ENCODE data around the gene EIF4B. TPM values are rescaled to one million over a fixed set of nuclear protein-coding genes. Genes with fewer than 3 reads are reported as not detected.
A peak's percentile ranks its signal among the peaks of the same experiment; 100 is the strongest.
"Not testable (repeated sequence)": the region's sequence is repeated elsewhere in the genome, so short reads cannot be mapped to it uniquely, and the experiment has no call there.

Gene EIF4B
- total and polyA plus RNA-seq, 8 donors: 72.8 to 522 (median 418) TPM

DNA sequence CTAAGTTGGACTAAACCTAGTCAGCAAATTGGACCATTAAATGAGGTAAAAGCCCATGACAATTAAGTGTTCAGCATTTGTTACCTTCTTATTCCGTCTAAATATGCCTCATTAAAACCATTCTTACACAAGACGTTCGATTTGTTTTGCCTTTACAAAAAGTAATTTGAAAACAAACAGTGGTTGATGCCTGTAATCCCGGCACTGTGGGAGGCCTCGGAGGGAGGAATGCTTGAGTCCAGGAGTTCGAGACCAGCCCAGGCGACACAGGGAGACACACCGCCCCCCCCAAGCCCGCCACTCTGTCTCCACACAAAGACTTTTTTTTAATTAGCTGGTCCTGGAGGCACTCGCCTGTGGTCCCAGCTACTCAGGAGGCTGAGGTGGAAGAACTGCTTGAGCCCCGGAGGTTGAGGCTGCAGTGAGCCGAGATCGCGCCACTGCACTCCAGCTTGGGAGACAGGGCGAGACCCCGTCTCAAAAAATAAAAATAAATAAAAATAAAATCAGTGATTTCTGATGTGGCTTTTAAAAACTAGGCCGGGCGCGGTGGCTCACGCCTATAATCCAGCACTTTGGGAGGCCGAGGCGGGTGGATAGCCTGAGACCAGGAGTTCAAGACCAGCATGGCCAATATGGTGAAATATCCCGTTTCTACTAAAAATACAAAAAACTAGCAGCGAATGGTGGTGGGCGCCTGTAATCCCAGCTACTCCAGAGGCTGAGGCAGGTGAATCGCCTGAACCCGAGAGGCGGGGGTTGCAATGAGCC is 856 bp upstream of the EIF4B start:
- intact Hi-C loops (cut with DNase I): no loop called here
- no peaks in the 10 kb centered on the region for H3K27me3 ChIP-seq
- H3K36me3 ChIP-seq: no peaks in the 10 kb centered on the region
- H3K4me1 ChIP-seq: peaks cover 18 to 29% (median 26%) of the 10 kb centered on the region in 3 donors
- FAIRE-seq (no peak), ATAC-seq (no peak), DNase-seq (peak in 4 of 6 donors; percentile 24 to 50 (median 32))
- peak overlapping the region; percentile 37 to 92 (median 64) for H3K4me3 ChIP-seq
- WGBS, 2 donors: 9 to 11% methylated on average over 28 of the region's 28 CpGs
- H3K27ac ChIP-seq: peak overlapping the region in 3 of 4 donors; percentile 45 to 92 (median 90)
- TF ChIP-seq, protein P1, sequence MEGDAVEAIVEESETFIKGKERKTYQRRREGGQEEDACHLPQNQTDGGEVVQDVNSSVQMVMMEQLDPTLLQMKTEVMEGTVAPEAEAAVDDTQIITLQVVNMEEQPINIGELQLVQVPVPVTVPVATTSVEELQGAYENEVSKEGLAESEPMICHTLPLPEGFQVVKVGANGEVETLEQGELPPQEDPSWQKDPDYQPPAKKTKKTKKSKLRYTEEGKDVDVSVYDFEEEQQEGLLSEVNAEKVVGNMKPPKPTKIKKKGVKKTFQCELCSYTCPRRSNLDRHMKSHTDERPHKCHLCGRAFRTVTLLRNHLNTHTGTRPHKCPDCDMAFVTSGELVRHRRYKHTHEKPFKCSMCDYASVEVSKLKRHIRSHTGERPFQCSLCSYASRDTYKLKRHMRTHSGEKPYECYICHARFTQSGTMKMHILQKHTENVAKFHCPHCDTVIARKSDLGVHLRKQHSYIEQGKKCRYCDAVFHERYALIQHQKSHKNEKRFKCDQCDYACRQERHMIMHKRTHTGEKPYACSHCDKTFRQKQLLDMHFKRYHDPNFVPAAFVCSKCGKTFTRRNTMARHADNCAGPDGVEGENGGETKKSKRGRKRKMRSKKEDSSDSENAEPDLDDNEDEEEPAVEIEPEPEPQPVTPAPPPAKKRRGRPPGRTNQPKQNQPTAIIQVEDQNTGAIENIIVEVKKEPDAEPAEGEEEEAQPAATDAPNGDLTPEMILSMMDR (IDR thresholded peaks at IDR 0.05): no peak
- H3K9me3 ChIP-seq: no peaks in the 10 kb centered on the region

DNA sequence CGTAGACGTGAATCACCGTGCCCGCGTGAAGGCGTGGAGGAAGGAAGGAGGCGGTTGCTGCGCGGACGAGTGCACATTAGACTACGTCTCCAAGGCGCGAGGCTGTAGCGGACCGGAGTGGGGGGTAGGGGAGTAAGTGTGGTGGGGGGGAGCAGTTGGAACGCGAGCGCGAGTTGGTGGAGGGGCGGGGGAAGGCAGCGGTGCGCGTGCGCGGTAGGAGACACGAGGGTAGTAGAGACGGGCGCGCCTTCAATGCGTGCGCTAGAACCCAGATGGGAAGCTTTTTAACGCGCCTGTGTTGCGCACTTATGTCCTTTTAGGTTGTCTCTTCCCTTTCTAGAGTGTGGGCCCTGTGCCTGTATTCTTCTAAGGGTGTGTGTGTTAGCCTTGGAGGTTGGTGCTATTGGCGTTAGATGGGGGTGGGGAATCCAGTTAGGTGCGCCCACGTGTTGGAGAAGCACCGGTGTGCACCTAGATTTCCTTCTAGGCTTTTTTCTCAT is 604 bp downstream of the EIF4B start:
- 0% methylated on average over 35 to 38 of the region's 38 CpGs for WGBS, 2 donors
- peak overlapping the region; percentile 50 to 92 (median 85) for H3K4me3 ChIP-seq
- H3K36me3 ChIP-seq: no peaks in the 10 kb centered on the region
- peaks cover 23 to 36% (median 34%) of the 10 kb centered on the region in 3 donors for H3K4me1 ChIP-seq
- peak overlapping the region; percentile 52 to 92 (median 80) for H3K27ac ChIP-seq
- no peaks in the 10 kb centered on the region for H3K27me3 ChIP-seq
- DNase-seq (peak; percentile 68 to 91 (median 77)), ATAC-seq (peak; percentile 50 to 72 (median 64)), FAIRE-seq (no peak)
- TF ChIP-seq, protein P1 (IDR thresholded peaks at IDR 0.05): no peak
- H3K9me3 ChIP-seq: no peaks in the 10 kb centered on the region
- intact Hi-C loops (cut with DNase I): no loop called here

DNA sequence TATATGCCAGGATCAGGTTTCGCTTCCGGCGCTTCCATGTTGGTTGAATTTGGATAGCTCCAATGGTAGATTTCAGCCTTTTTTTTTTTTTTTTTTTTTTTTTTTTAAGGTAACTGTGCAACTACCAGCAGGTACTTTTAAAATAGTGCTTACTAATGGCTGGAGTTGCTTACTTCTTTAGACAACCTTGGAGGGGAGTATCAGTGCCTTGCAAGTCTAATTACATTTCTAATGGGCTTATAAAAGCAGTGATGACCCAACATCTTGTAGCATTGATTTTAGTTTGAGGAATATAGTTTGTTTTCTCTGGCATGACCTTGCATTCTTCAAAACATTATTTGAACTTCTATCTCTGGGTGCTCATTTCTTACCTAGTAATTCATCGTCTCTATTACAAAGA is 1.1 kb downstream of the EIF4B start:
- H3K27me3 ChIP-seq: no peaks in the 10 kb centered on the region
- peaks cover 27 to 37% (median 34%) of the 10 kb centered on the region in 3 donors for H3K4me1 ChIP-seq
- FAIRE-seq (no peak), ATAC-seq (no peak), DNase-seq (no peak)
- H3K9me3 ChIP-seq: no peaks in the 10 kb centered on the region
- H3K4me3 ChIP-seq: peak overlapping the region; percentile 50 to 92 (median 85)
- no peaks in the 10 kb centered on the region for H3K36me3 ChIP-seq
- TF ChIP-seq, protein P1 (IDR thresholded peaks at IDR 0.05): no peak
- peak overlapping the region in 1 of 4 donors; percentile 90 for H3K27ac ChIP-seq
- intact Hi-C loops (cut with DNase I): no loop called here
- WGBS, 2 donors: 10 to 15% methylated on average over 4 of the region's 4 CpGs

DNA sequence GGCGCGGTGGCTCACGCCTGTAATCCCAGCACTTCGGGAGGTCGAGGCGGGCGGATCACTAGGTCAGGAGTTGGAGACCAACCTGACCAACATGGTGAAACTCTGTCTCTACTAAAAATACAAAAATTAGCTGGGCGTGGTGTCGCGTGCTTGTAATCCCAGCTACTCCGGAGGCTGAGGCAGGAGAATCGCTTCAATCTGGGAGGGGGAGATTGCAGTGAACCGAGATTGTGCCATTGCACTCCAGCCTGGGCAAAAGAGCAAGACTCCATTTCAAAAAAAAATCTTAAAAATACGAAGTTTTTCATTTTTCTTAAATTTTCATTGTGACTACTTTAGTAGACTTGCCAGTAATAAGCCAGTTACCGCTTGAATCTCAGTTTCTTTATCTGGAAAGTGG is 2.5 kb downstream of the EIF4B start:
- H3K36me3 ChIP-seq; H3K9me3 ChIP-seq; DNase-seq; intact Hi-C loops (cut with DNase I); H3K27me3 ChIP-seq; FAIRE-seq; H3K27ac ChIP-seq; ATAC-seq: not testable (repeated sequence)
- Histone ChIP-seq H3K4me1 (peaks cover 27 to 37% (median 34%) of the 10 kb centered on the region in 3 donors), H3K4me3 (peak overlapping the region in 1 of 4 donors; percentile 92)
- WGBS, 2 donors: 57 to 74% methylated on average over 15 of the region's 15 CpGs

DNA sequence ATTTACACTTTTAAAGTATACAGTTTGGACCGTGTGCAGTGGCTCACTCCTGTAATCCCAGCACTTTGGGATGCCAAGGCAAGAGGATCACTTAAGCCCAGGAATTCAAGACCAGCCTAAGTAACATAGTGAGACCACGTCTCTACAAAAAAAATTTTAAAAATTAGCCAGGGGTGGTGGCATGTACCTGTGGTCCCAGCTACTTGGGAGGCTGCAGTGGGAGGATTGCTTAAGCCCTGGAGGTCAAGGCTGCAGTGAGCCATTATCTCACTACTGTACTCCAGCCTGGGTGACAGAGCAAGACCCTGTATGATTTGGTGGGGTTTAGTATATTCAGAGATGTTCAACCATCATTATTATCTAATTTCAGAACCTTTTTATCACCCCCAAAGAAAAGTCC is 4.7 kb downstream of the EIF4B start:
- no peak for ATAC-seq
- intact Hi-C loops (cut with DNase I): no loop called here
- H3K4me1 ChIP-seq: peaks cover 27 to 37% (median 28%) of the 10 kb centered on the region in 3 donors

More for the DNA sequence above, 4.7 kb downstream of the EIF4B start:
- FAIRE-seq (no peak), DNase-seq (no peak)
- H3K4me3 ChIP-seq: no peak overlapping the region
- no peaks in the 10 kb centered on the region for H3K9me3 ChIP-seq
- 68 to 76% methylated on average over 2 of the region's 2 CpGs for WGBS, 2 donors
- no peaks in the 10 kb centered on the region for H3K36me3 ChIP-seq
- no peak overlapping the region for H3K27ac ChIP-seq
- TF ChIP-seq, protein P1 (IDR thresholded peaks at IDR 0.05): no peak
- no peaks in the 10 kb centered on the region for H3K27me3 ChIP-seq

All from pancreas (tissue), 10 donors.